ENCODE results near the gene KDM2A.

The KDM2A gene

GRCh38 chr11:67302571-67303131, 183.6 kb downstream of the KDM2A start:
- DNase-seq (ENCODE audit: low spot score): peak; percentile 57

- DNase-seq (ENCODE audit: low spot score): peak; percentile 86
These were observed 184.2 kb downstream of the KDM2A start, which contains the start of gene SSH3 for GRCh38 chr11:67303132-67303834. Gene SSH3, plus strand, starts transcription at chr11:67303530. Its CDS starts 96 bp downstream, at chr11:67303626.

- peak; percentile 36 for DNase-seq (ENCODE audit: low spot score)
These were observed 184.9 kb downstream of the KDM2A start for GRCh38 chr11:67303835-67304411.

- no peak for DNase-seq (ENCODE audit: low spot score)
These were observed 185.5 kb downstream of the KDM2A start for GRCh38 chr11:67304511-67305113.

- no peak for DNase-seq (ENCODE audit: low spot score)
These were observed 187.9 kb downstream of the KDM2A start for GRCh38 chr11:67306769-67307544.

- no peak for DNase-seq (ENCODE audit: low spot score)
These were observed 188.5 kb downstream of the KDM2A start for GRCh38 chr11:67307545-67308001.
